SK-N-SH (cell line): Measurements from ENCODE around the gene FIGN.

Source experiments
- CHD2 ChIP-seq: fragments of 150-350 bp; IDR thresholded peaks from 2 replicates; pipeline ENCODE4 v1.6.1; 2018; ENCODE audit warnings: low read length; ENCODE audit not compliant: partially characterized antibody
- CTCF ChIP-seq: fragments of 200-600 bp; sonication (generic); IDR thresholded peaks from 2 replicates; pipeline ENCODE4 v1.6.1; 2017; ENCODE audit warnings: antibody characterized with exemption, mild to moderate bottlenecking, moderate library complexity
- JUND ChIP-seq: IDR thresholded peaks from 2 replicates; pipeline ENCODE4 v1.4.0; 2012
- MAX ChIP-seq: IDR thresholded peaks from 2 replicates; pipeline ENCODE4 v1.4.0; 2012; ENCODE audit warnings: low read depth
- USF1 ChIP-seq: IDR thresholded peaks from 2 replicates; pipeline ENCODE4 v1.4.0; 2012; ENCODE audit warnings: low read depth, borderline replicate concordance

- TF ChIP-seq MAX (peak; percentile 61; the same call in 1 of the 2 replicates), CTCF (no peak), JUND (0 out of 2 replicates have a peak, but pooled peaks have one; percentile 2), CHD2 (no peak), USF1 (0 out of 2 replicates have a peak, but pooled peaks have one; percentile 16)
Measured at GRCh38 chr2:163734881-163735684, 725 bp downstream of the FIGN start.
